ENCODE measurements around the gene SLC10A7. TPM values are rescaled to one million over a fixed set of nuclear protein-coding genes. Genes with fewer than 3 reads are reported as not detected.

SLC10A7 gene
- total and polyA plus RNA-seq, 2 experiments from 2014 or later, result 0.81 to 4.3 TPM

- Mint-ChIP-seq H3K9me3 (no peaks in the 10 kb centered on the region), H3K4me1 (peaks cover 4% of the 10 kb centered on the region; the same call in 1 of the 3 replicates), H3K4me3 (no peak overlapping the region), H3K27me3 (ENCODE audit: insufficient read depth, low read depth, poor library complexity) (peaks cover 2% of the 10 kb centered on the region), H3K27ac (peak overlapping the region; percentile 48; the same call in 1 of the 2 replicates), H3K36me3 (ENCODE audit: low read depth) (no peaks in the 10 kb centered on the region)
- no peak overlapping the region for H3K4me2 ChIP-seq
- no peak for ATAC-seq
- no peak overlapping the region for H3K4me3 ChIP-seq
- no peaks in the 10 kb centered on the region for H3K9me2 ChIP-seq (ENCODE audit: insufficient read depth)
- H3K36me3 ChIP-seq (ENCODE audit: insufficient read depth), result no peaks in the 10 kb centered on the region
- H3F3A ChIP-seq (replicated peaks; ENCODE audit: low read depth), result no peaks in the 10 kb centered on the region
- H3K27ac ChIP-seq (ENCODE audit: low read depth), result no peak overlapping the region
- peak overlapping the region; percentile 47; the same call in 1 of the 2 replicates for H2AFZ ChIP-seq
- no peak for TF ChIP-seq JUNB (IDR thresholded peaks at IDR 0.05; ENCODE audit: unreplicated experiment)
- no peak for TF ChIP-seq ZNF114 (CRISPR knock-in tag; IDR thresholded peaks at IDR 0.05)
- TF ChIP-seq POLR2AphosphoS5 (IDR thresholded peaks at IDR 0.05; ENCODE audit: low read depth), result no peak
- TF ChIP-seq ZNF331 (CRISPR knock-in tag; IDR thresholded peaks at IDR 0.05; ENCODE audit: low read depth), result no peak
- TF ChIP-seq ETS1 (IDR thresholded peaks at IDR 0.05), result no peak
- no peak for TF ChIP-seq NANOG (IDR thresholded peaks at IDR 0.05; ENCODE audit: borderline replicate concordance)
- no peak for TF ChIP-seq CTCF (conservative IDR thresholded peaks at IDR 0.05; ENCODE audit: low read depth in 2 of 2)
- no peak for TF ChIP-seq REST (IDR thresholded peaks at IDR 0.05; ENCODE audit: unreplicated experiment)
- TF ChIP-seq EZH2phosphoT487 (IDR thresholded peaks at IDR 0.05; ENCODE audit: unreplicated experiment), result no peak
- TF ChIP-seq ZNF462 (CRISPR knock-in tag; IDR thresholded peaks at IDR 0.05), result no peak
- TF ChIP-seq STAT1 (IDR thresholded peaks at IDR 0.05; ENCODE audit: unreplicated experiment), result no peak
- TF ChIP-seq CREB1 (CRISPR knock-in tag; IDR thresholded peaks at IDR 0.05; ENCODE audit: low read depth), result no peak
- H3K27me3 ChIP-seq (ENCODE audit: insufficient read depth), result no peaks in the 10 kb centered on the region
- H3K4me1 ChIP-seq (ENCODE audit: insufficient read depth), result no peaks in the 10 kb centered on the region
- no peaks in the 10 kb centered on the region for H3K79me2 ChIP-seq (replicated peaks; ENCODE audit: insufficient read depth)
- H4K20me1 ChIP-seq (replicated peaks; ENCODE audit: insufficient read depth), result no peaks in the 10 kb centered on the region
- DNase-seq (ENCODE audit: low spot score), result no peak
Observed at GRCh38 chr4:146222313-146222712, 299.4 kb downstream of the SLC10A7 start.

All from GM23338 (cell line).